WERI-Rb-1 (cell line): ENCODE measurements around the gene CD55.

Source experiments
- DNase-seq: peaks from one replicate; pipeline ENCODE4 v3.0.0-alpha.2; 2020
- H3K27ac ChIP-seq: fragments of 250-450 bp; sonication (Bioruptor Pico); 2 replicates; pipeline ENCODE4 v1.5.1; 2020; ENCODE audit warnings: mild to moderate bottlenecking, moderate library complexity
- H3K27me3 ChIP-seq: fragments of 250-450 bp; sonication (Bioruptor Pico); 2 replicates; pipeline ENCODE4 v1.5.1; 2021; ENCODE audit warnings: mild to moderate bottlenecking, low read depth, moderate library complexity; ENCODE audit not compliant: insufficient read depth, severe bottlenecking
- H3K36me3 ChIP-seq: fragments of 250-450 bp; sonication (Bioruptor Pico); 2 replicates; pipeline ENCODE4 v1.5.1; 2020; ENCODE audit warnings: mild to moderate bottlenecking, moderate library complexity
- H3K4me3 ChIP-seq: 2 replicates; pipeline ENCODE4 v1.5.1; 2011; ENCODE audit warnings: low read depth, mild to moderate bottlenecking, control low read depth, low read length
- H3K9me3 ChIP-seq: fragments of 250-450 bp; sonication (Bioruptor Pico); 2 replicates; pipeline ENCODE4 v1.5.1; 2021; ENCODE audit warnings: mild to moderate bottlenecking, moderate library complexity; ENCODE audit not compliant: severe bottlenecking
- TF ChIP-seq, protein P1 (sequence below): IDR thresholded peaks from 2 replicates; pipeline ENCODE4 v1.5.1; 2011; ENCODE audit warnings: low read depth, mild to moderate bottlenecking, control low read depth, inconsistent platforms, low read length

Gene CD55

DNA sequence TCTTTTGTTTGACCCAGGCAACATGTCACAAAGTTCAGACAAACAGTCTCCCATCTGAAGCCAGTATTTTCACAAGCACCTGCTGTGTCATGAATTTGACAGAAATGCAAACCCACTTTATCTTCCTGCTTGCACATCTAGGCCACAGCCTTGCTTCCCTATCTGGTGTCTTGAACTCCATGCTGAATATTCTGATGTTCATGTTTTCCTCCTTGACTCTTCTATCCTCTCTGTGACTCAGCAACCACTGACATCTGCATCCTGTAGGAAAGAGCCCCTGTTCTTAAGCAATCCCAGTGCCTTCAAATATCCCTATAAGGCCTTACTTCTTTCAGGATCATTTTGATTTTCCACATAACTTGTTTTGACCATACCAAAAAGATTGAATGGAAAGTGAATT is 6.5 kb downstream of the CD55 start:
- TF ChIP-seq, protein P1, sequence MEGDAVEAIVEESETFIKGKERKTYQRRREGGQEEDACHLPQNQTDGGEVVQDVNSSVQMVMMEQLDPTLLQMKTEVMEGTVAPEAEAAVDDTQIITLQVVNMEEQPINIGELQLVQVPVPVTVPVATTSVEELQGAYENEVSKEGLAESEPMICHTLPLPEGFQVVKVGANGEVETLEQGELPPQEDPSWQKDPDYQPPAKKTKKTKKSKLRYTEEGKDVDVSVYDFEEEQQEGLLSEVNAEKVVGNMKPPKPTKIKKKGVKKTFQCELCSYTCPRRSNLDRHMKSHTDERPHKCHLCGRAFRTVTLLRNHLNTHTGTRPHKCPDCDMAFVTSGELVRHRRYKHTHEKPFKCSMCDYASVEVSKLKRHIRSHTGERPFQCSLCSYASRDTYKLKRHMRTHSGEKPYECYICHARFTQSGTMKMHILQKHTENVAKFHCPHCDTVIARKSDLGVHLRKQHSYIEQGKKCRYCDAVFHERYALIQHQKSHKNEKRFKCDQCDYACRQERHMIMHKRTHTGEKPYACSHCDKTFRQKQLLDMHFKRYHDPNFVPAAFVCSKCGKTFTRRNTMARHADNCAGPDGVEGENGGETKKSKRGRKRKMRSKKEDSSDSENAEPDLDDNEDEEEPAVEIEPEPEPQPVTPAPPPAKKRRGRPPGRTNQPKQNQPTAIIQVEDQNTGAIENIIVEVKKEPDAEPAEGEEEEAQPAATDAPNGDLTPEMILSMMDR, result no peak
- Histone ChIP-seq H3K27me3 (peaks cover 52% of the 10 kb centered on the region), H3K9me3 (no peaks in the 10 kb centered on the region), H3K36me3 (no peaks in the 10 kb centered on the region; the same call in 1 of the 2 replicates), H3K27ac (no peak overlapping the region), H3K4me3 (no peak overlapping the region)
- DNase-seq, result no peak

DNA sequence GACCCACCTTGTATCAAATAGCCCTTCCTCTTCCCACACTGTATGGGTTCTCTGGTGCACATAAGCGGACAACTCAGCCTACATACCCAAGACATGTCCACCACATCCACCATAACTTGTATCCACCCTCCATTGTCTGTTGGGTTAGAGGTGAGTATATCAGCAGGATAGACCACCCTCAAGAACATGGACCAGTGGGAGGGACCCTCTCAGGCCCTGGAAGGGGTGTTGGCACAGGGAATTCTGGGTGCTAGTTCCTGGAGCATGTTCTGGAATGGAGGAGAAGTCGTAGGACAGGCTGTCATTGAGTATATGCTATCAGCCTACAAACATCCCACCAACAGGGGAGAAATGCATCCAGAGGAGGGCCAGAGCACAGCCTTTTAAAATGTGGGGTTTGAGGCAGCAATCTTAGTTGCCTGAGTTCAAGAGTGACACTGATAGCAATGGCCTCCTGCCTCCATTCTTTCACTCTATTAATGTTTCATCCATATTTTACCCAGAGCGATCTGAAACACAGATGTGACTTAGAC is 7.5 kb downstream of the CD55 start:
- DNase-seq, result no peak
- Histone ChIP-seq H3K27me3 (peaks cover 46% of the 10 kb centered on the region), H3K27ac (no peak overlapping the region), H3K9me3 (no peaks in the 10 kb centered on the region), H3K4me3 (no peak overlapping the region), H3K36me3 (no peaks in the 10 kb centered on the region; the same call in 1 of the 2 replicates)
- TF ChIP-seq, protein P1, result no peak

DNA sequence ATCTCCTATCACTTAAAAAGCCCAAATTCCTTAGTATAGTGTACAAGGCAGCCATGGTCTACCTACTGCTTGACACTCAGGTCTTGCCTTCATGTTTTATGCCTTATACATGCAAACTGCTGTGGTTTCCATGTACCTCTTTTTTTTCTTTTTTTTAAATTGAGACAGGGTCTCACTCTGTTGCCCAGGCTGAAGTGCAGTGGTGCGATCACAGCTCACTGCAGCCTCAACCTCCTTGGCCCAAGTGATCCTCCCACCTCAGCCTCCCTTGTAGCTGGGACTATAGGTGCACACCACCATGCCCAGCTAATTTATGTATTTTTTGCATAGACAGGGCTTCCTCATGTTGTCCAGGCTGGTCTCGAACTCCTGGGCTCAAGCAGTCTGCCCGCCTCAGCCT is 8.0 kb downstream of the CD55 start:
- Histone ChIP-seq H3K36me3 (no peaks in the 10 kb centered on the region; the same call in 1 of the 2 replicates), H3K4me3 (no peak overlapping the region), H3K27me3 (peaks cover 46% of the 10 kb centered on the region), H3K9me3 (peaks cover 3% of the 10 kb centered on the region), H3K27ac (no peak overlapping the region)
- TF ChIP-seq, protein P1, result no peak
- no peak for DNase-seq

DNA sequence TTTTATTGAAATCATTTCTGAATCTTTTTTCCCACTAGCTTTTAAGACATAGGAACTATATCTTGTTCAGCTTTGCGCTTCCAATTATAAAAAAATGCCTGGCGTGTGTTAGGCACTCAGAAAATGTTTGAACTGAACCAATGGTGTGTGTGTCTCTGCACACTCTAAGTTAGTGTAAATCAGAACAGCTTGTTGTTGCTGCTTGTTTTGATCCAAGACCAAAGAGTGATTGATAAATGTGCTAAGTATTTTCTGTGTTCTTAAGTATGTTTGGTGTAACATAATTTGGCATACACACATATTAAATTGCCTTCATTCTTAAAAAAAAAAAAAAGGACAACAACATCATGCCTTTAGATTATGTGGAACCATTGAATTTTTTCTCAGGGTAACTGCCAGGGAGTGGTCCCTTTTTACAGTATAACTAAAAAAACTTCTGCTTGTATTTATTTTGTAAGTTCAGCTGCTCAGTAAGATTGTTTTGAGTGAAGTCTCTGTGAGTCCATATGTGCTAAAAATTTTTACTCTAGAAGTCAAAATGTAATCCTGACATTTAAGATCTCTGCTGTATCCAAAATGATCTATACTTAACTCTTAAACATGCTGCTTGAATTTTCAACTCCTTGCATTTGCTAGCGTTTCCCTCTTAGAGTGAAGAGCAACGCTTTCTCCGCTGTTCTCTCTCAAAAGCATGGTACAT is 8.7 kb downstream of the CD55 start:
- Histone ChIP-seq H3K27me3 (peaks cover 42% of the 10 kb centered on the region), H3K9me3 (peaks cover 3% of the 10 kb centered on the region), H3K4me3 (no peak overlapping the region), H3K27ac (no peak overlapping the region), H3K36me3 (no peaks in the 10 kb centered on the region; the same call in 1 of the 2 replicates)
- TF ChIP-seq, protein P1, result no peak
- no peak for DNase-seq

DNA sequence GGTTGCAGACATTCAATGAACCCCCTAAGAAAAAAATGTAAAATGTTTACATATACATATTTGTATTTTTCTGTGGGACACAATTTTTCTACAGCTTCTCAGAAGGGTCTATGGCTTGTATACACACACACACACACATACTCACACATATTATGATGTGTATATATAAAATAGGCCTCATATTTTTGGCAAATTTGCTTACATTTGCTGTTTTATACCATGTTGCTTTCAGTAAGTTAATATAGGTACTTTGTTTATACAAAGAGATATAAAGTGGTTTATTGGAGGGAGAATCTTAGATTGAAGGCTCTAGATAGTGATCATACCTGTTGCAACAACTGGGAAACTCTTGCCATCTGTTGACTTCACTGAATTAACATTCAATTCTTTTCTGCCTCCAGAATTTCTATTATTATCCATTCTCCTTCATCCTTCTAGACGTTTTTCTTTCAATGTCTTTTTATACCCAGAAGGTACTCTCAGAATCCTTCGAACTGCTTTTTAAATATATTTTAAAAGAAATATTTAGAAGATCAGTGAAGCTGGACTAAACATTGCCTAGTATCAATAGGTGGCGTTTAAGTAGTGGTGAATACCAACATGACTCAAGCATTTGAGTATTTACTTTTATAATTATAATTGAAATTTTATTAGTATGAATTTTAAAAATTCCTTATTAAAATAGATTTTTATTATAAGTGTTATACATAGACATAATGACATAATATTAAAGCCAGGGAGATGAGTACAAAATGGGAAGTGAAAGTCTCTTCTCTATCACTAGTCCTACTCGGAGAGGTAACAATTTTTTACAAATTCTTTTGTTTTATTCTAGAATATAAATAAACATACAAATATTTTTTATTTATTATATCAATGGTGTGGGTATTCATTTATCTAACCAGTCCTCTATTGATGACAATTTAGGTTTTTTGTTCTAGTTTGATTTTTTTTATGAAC is 10.2 kb downstream of the CD55 start:
- H3K27ac ChIP-seq, result no peak overlapping the region
- H3K4me3 ChIP-seq, result no peak overlapping the region
- peaks cover 36% of the 10 kb centered on the region for H3K27me3 ChIP-seq
- H3K36me3 ChIP-seq, result no peaks in the 10 kb centered on the region
- peaks cover 3% of the 10 kb centered on the region for H3K9me3 ChIP-seq
- TF ChIP-seq, protein P1, result no peak
- DNase-seq, result no peak
